Kasumi-1 (cell line): ENCODE results near the gene C19orf12.
"Not testable (repeated sequence)": the region's sequence is repeated elsewhere in the genome, so short reads cannot be mapped to it uniquely, and the experiment has no call there.

Experiments used
- DNase-seq, 2 experiments: peaks; one replicate each; lab custom pipeline; 2025; lab: John Stamatoyannopoulos, UW

C19orf12 gene

GRCh38 chr19:29677001-29677817 lies 37.9 kb downstream of the C19orf12 start:
- no peak for DNase-seq

GRCh38 chr19:29676586-29676985 lies 38.5 kb downstream of the C19orf12 start:
- DNase-seq, result no peak

- no peak for DNase-seq
These were observed 39.3 kb downstream of the C19orf12 start for GRCh38 chr19:29675650-29676186.

GRCh38 chr19:29675120-29675649 lies 39.9 kb downstream of the C19orf12 start:
- no peak for DNase-seq

GRCh38 chr19:29674374-29675119 lies 40.5 kb downstream of the C19orf12 start:
- DNase-seq, result no peak

- DNase-seq, result no peak
These were observed 41.4 kb downstream of the C19orf12 start for GRCh38 chr19:29673451-29674371.

GRCh38 chr19:29672933-29673336 lies 42.1 kb downstream of the C19orf12 start:
- DNase-seq, result peak; percentile 12 to 13

GRCh38 chr19:29672319-29672932 lies 42.6 kb downstream of the C19orf12 start:
- DNase-seq, result no peak

- DNase-seq, result no peak
These were observed 43.5 kb downstream of the C19orf12 start for GRCh38 chr19:29671393-29672160.

GRCh38 chr19:29671026-29671392 lies 44.1 kb downstream of the C19orf12 start:
- not testable (repeated sequence) for DNase-seq

GRCh38 chr19:29670255-29670654 lies 44.8 kb downstream of the C19orf12 start:
- no peak for DNase-seq

- no peak for DNase-seq
These were observed 46.1 kb downstream of the C19orf12 start for GRCh38 chr19:29668746-29669609.

- DNase-seq, result no peak
These were observed 47.1 kb downstream of the C19orf12 start for GRCh38 chr19:29667901-29668341.

- DNase-seq, result no peak
These were observed 47.7 kb downstream of the C19orf12 start for GRCh38 chr19:29667387-29667783.

- no peak for DNase-seq
These were observed 48.3 kb downstream of the C19orf12 start for GRCh38 chr19:29666578-29667386.

- no peak for DNase-seq
These were observed 49.1 kb downstream of the C19orf12 start for GRCh38 chr19:29665826-29666577.

- peak; percentile 46 to 48 for DNase-seq
These were observed 49.7 kb downstream of the C19orf12 start, which contains the start of gene PLEKHF1 for GRCh38 chr19:29665215-29665825. Gene PLEKHF1, plus strand, starts transcription at chr19:29665461. Its CDS starts 8,379 bp downstream, at chr19:29673840.
